ENCODE results near the gene SMIM36.
"Not testable (repeated sequence)": the region's sequence is repeated elsewhere in the genome, so short reads cannot be mapped to it uniquely, and the experiment has no call there.

Gene SMIM36

DNA sequence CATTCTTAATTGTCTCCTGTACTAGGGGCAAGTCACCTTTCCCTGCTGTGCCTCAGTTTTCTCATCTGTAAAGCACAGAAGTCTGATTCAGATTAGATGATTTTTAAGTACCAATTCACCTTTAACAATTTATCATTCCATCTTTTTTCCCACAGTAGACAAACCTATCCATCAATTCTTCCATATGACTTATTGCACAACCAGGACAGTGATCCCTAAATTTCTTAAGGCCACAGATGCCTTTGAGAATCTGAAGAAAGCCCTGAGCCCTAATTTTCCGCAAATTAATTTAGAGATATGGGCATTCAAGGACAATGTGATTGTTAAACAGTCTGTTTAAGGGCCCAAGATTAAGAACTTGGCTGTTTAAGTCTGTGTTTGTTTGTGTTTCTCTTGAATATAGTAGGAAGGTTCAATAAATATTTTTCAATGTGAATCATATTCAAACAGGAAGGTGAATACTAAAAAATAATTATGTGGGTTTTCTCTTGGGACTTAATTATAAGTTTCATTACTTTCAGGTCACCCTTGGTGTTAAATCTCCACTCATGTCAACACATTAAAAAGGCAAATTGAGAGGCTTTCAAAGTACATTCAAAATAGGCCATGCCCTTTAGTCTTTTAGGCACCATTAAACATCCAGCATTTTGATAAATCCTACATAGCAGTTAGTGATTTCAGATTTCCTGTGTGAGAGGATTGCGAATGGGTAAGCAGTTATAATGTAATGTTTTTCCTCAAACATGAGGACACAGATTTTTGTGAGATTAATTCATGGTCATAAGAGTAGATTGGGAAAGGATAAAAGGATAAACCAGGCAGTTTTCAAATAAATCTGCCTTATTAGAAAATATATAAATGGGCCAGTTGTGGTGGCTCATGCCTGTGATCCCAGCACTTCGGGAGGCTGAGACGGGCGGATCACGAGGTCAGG, 54.7 kb downstream of the SMIM36 start:
- TF ChIP-seq GATA1 (IDR thresholded peaks at IDR 0.05; ENCODE audit: low read depth, low read length) (no peak), POLR2A (IDR thresholded peaks at IDR 0.05; ENCODE audit: low read length) (no peak)
- no peak for DNase-seq

DNA sequence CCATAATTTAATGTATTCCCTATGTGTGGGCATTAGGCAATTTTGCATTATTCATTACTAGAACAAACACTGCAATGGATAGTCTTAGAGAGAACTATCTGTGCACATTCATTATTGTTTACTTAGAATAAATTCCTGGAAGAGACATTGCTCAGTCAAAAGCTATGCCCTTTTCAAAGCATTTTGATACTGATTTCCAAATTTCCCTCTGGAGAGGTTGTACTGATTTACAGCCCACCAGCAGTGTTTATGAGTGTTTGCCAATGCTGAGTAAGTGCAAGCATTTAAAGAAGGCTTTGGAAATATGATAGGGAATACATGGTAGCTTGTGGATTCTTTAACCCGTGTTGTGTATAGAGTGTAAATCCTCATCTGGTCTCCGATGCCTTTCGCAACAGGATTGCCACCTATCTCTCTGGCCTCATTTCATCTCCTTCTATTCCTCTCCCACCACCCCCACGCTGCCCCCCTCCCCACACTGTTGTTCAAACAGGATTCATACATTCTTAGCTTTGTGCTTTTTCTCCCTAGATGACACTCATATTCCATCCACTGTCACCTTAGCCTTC, 56.3 kb downstream of the SMIM36 start:
- no peak for DNase-seq
- TF ChIP-seq POLR2A (IDR thresholded peaks at IDR 0.05; ENCODE audit: low read length) (no peak), GATA1 (IDR thresholded peaks at IDR 0.05; ENCODE audit: low read depth, low read length) (no peak)

DNA sequence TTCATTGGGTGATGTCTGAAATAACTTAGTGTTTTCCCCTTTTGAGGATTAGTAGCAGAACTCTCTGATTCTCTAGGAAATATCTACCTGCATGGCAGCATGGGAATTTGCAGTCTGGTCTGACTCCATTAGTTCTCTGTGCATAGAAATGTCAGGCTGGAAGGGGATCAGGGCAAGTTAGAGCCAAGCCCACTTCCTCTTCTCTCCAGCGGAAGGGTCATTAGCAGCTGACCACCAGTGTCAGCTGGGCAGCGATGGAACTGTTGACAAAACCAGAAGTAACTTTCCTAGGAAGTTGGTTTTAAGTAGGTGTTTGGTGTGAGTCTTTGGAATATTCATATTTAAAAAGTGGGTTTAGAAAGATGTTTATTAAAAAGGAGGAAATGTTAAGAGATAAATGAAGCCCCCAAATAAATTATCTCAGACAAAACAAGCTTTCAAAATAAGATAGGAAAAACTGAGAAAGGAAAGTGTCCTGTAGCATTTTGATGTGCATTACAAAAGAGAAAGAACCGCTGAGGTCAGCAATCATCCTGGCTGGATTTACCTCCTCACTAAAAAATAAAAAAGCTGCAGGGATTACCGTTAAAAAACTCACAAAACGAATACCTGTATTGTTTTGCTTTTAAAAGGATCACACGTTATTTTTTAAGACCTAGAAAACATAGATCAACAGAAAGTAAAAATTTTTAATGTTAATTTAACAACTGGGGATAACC, 57.3 kb downstream of the SMIM36 start:
- DNase-seq = no peak
- TF ChIP-seq GATA1 (IDR thresholded peaks at IDR 0.05; ENCODE audit: low read depth, low read length) (no peak), POLR2A (IDR thresholded peaks at IDR 0.05; ENCODE audit: low read length) (no peak)

DNA sequence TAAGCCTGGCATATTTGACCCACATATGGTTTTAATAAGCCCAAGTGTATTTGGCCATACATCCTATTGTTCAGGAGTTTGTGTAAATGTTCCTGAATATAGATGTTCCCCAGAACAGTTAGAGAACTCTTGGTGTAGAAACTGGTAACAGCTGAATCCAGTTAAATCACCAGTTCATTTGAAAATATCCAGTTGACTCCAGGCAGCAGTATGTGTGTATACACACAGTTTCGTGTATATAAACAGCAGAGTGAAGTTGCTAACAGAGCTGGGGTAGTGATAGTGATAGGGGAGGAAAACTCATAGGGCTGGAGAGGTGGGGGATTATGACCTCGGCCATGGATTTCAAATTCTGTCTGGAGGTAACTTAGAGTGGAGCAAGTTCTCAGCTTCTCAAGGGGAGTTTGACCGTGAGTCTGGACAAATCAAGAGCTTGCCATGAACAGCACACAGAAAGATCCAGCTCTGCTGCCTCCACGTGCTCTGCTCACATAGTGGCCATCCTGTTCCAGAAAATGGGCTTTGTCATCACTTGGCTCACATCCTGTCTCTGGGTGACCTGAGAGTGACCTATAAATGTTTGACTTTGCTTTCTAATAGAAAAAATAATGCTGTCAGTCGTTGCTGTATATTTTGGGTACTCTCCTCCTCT, 59.0 kb downstream of the SMIM36 start:
- peak; percentile 29 to 38 for DNase-seq
- TF ChIP-seq GATA1 (IDR thresholded peaks at IDR 0.05; ENCODE audit: low read depth, low read length) (no peak), POLR2A (IDR thresholded peaks at IDR 0.05; ENCODE audit: low read length) (peak; percentile 28)

DNA sequence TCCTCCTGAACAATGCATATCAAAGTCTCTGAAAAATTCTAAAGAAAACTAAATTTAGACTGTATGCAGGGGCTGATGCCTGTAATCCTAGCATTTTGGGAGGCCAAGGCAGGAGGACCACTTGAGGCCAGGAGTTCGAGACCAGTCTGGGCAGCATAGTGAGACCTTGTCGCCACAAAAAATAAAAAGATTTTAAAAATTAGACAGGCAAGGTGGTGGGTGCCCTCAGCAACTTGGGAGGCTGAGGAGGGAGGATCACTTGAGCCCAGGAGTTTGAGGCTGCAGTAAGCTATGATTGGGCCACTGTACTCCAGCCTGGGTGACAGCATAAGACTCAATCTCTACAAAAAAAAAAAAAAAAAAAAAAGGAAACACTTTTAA, 59.5 kb downstream of the SMIM36 start:
- no peak for DNase-seq
- TF ChIP-seq GATA1 (IDR thresholded peaks at IDR 0.05; ENCODE audit: low read depth, low read length) (no peak), POLR2A (IDR thresholded peaks at IDR 0.05; ENCODE audit: low read length) (no peak)

DNA sequence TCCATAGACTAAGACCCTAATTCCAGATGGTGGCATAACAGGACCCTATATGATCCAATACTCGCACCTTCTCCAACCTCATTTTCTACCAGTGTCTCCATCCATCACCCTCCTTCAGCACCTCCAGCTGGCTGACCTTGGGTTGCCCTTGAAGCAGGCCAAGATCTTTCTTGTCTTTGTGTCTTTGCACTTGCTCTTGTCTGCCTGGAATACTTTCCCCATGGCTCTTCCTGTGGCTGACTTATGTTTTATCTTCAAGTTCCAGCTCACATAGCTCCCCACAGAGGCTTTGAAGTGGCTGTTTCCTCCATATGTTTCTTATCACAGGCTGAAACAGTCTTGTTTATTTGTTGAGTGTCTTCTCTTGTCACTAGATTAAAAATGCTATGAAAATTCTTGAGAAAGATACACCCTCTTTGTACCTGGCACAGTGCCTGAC, 60.0 kb downstream of the SMIM36 start:
- DNase-seq = peak; percentile 68 to 90
- TF ChIP-seq POLR2A (IDR thresholded peaks at IDR 0.05; ENCODE audit: low read length) = peak; percentile 43
- no peak for TF ChIP-seq GATA1 (IDR thresholded peaks at IDR 0.05; ENCODE audit: low read depth, low read length)

DNA sequence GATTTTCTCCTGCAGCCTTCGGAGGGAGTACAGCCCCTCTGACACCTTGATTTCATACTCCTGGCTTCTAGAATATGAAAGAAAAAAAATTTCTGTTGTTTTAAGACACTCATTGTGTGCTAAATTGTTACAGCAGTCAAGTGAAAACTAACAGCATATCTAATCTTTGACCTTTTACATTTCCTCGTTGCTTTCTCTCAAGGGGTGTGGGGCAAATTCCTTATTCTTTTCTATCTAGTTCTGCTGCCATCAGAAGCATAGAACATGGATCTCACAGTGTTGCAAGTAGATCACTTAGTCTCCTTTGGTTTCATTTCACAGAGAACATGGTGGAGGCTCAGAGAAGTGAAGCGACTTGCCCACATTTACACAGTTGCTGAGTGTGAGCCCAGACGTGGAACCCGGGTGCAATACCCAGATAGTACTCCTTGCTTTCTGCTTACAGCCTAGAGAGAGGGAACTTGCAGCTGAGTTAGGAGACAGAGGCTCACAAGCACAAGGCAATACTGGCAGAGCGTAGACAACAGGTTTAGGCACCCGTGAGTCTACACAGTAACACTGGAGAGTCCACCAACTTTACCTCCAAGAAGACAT, 60.9 kb downstream of the SMIM36 start:
- peak; percentile 15 to 49 for DNase-seq
- no peak for TF ChIP-seq GATA1 (IDR thresholded peaks at IDR 0.05; ENCODE audit: low read depth, low read length)
- no peak for TF ChIP-seq POLR2A (IDR thresholded peaks at IDR 0.05; ENCODE audit: low read length)

DNA sequence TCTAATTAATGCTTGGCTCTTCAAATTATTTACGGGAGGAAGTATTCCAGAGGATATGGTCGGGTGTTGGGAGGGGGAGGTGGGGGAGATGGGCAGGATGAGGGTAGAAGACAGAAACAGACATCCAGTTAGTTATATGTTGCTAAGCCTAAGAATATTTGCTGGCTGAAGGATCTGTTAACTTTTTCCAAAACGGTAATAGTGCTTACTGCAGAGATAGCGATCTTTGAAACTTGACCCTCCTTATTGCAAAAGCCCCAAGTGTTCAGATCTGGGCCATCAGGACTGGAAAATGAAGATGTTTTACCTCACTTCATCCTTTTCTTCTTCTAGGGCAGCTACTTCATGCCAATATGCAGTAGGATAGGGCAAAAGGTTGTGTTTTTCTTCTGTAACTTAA, 62.6 kb downstream of the SMIM36 start:
- TF ChIP-seq POLR2A (IDR thresholded peaks at IDR 0.05; ENCODE audit: low read length) = no peak
- peak; percentile 11 for TF ChIP-seq GATA1 (IDR thresholded peaks at IDR 0.05; ENCODE audit: low read depth, low read length)
- DNase-seq = peak; percentile 18 to 30

DNA sequence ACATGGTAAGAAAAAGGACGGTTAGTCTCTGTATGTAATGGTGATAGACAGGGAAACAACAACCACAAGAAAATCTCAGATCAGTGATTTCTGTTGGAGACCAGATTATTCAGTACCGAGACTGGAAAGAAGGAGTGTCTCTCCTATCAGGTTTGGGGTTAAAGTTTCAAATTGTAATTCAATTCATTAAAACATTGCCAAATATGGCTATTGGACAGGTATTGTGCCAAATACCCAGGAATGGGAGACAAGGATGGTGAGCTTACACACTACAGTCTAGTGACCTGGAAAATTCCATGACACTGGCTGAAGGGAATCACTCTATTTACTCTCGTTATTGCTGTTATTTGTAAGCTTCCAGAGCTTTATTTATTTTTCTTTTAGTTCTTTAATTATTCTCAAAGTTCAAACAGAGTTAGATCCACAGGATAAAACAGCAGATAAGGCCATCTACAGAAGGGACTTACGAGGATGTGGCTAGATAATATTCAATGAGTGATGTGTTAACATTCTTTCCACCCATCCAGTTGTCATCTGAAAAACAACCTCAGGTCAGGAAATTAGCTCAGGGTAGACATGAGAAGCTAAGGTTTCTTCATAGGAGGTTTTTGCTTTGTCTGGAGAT, 64.6 kb downstream of the SMIM36 start:
- DNase-seq = no peak

DNA sequence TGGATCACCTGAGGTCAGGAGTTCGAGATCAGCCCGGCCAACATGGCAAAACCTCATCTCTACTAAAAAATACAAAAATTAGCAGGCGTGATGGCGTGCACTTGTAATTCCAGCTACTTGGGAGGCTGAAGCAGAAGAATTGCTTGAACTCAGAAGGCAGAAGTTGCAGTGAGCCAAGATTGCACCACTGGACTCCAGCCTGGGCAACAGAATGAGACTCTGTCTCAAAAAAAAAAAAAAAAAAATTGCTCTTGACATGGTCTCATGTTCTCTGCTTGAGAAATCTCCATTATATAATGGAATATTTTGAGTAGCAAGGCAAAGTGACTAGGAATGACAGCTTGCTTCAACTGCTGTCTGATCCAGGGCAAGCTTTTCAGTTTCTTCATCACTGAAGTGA, 65.2 kb downstream of the SMIM36 start:
- not testable (repeated sequence) for DNase-seq

More for the DNA sequence above, 64.6 kb downstream of the SMIM36 start:
- TF ChIP-seq GATA1 (IDR thresholded peaks at IDR 0.05; ENCODE audit: low read depth, low read length) (no peak), POLR2A (IDR thresholded peaks at IDR 0.05; ENCODE audit: low read length) (no peak)

DNA sequence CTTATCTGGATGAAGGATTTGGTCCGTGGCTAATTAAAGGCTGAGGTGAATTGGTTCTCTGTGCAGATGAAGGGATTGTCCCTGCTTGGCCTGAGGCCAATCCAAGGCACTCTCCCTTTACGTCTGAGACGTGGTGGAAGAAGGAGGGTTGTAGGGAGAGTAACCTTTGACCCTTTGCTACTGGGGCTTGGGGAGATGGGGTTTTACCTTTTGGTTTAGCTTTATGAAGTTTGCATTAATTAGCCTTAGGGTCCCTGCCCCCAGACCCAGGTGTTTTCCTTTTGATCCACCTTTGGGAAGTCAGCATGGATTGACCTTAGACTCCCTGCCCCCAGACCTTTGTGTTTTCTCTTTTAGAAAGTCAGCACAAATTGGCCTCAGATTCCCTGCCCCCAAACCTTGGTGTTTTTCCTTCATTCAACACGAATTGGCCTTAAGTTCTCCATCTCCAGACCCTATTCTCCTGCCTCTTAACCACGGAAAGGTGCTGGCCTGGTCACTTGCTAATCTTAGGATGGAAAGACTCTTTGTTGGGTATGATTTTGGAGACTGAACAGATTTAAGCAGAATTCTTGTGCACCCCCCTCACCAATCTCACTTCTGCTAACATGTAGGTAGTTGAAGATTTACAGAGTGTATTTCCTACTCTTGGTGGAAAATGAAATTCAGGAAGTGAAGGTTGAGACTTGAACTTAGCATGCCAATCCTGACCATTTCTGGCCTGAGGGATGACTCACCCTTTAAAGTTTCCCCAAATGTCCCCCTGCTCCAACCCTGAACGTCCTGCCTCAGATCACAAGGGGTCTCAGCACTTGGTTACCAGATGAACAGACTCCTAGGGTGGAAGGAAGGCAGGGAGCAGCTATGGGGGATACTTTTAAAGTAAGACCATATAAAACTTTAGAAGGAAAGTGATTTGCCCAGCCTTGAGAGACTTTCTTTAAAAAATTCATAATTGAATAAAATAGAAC, 66.5 kb downstream of the SMIM36 start:
- DNase-seq = peak in 1 of 2 experiments; percentile 2
- no peak for TF ChIP-seq POLR2A (IDR thresholded peaks at IDR 0.05; ENCODE audit: low read length)
- no peak for TF ChIP-seq GATA1 (IDR thresholded peaks at IDR 0.05; ENCODE audit: low read depth, low read length)

DNA sequence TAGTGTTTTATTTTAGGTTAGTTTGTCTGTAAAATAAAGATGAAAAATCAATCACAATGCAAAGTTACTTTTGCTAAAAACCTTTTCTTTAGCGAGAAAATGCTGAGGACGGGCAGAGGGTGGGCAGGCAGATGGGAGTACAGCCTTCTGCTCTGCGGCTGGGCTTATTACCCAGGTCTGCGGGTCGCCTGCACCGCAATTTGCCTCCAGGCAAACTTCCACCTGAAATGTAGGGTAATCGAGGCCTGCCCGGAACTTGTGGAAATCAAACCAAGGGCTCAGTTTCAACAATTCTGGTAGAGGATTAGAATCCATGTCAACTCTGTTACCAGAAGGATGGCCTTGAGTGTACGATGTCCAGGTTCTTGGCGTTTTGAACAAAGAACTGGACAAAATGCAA, 67.3 kb downstream of the SMIM36 start:
- DNase-seq = no peak
- no peak for TF ChIP-seq POLR2A (IDR thresholded peaks at IDR 0.05; ENCODE audit: low read length)
- TF ChIP-seq GATA1 (IDR thresholded peaks at IDR 0.05; ENCODE audit: low read depth, low read length) = no peak

Measured in erythroblast (primary cell).